GM21526 (cell line): ENCODE measurements around the gene PSKH1.
"Not testable (repeated sequence)": the region's sequence is repeated elsewhere in the genome, so short reads cannot be mapped to it uniquely, and the experiment has no call there.

Source experiments
- ATAC-seq: cut with Tn5 transposase; IDR thresholded peaks from one replicate; pipeline ENCODE4 v1.9.1; 2021; ENCODE audit warnings: moderate library complexity; ENCODE audit not compliant: unreplicated experiment, low FRiP score

PSKH1 gene

GRCh38 chr16:67936880-67937605 is 44.0 kb downstream of the PSKH1 start:
- ATAC-seq: peak; percentile 44

GRCh38 chr16:67937713-67938112 is 44.7 kb downstream of the PSKH1 start:
- not testable (repeated sequence) for ATAC-seq

- ATAC-seq: no peak
Observed at GRCh38 chr16:67939507-67940445, 46.7 kb downstream of the PSKH1 start.

- ATAC-seq: no peak
Observed at GRCh38 chr16:67940446-67941089, 47.5 kb downstream of the PSKH1 start.

GRCh38 chr16:67941469-67942199 is 48.6 kb downstream of the PSKH1 start:
- no peak for ATAC-seq

GRCh38 chr16:67942200-67942509 is 49.1 kb downstream of the PSKH1 start:
- no peak for ATAC-seq

- no peak for ATAC-seq
Observed at GRCh38 chr16:67942510-67943255, 49.6 kb downstream of the PSKH1 start.

- no peak for ATAC-seq
Observed at GRCh38 chr16:67943256-67943618, 50.2 kb downstream of the PSKH1 start.

GRCh38 chr16:67943619-67944504 is 50.8 kb downstream of the PSKH1 start, which contains the start of gene LCAT:
Gene LCAT (minus strand): TSS chr16:67944120. CDS start chr16:67944101, 19 bp downstream.
- no peak for ATAC-seq

GRCh38 chr16:67944690-67945391 is 51.8 kb downstream of the PSKH1 start:
- ATAC-seq: no peak

- no peak for ATAC-seq
Observed at GRCh38 chr16:67945392-67945933, 52.4 kb downstream of the PSKH1 start.

- ATAC-seq: no peak
Observed at GRCh38 chr16:67946128-67946569, 53.1 kb downstream of the PSKH1 start.

- no peak for ATAC-seq
Observed at GRCh38 chr16:67946966-67947558, 54.0 kb downstream of the PSKH1 start.

GRCh38 chr16:67948015-67948414 is 55.0 kb downstream of the PSKH1 start:
- ATAC-seq: no peak

GRCh38 chr16:67949645-67950044 is 56.6 kb downstream of the PSKH1 start:
- no peak for ATAC-seq

GRCh38 chr16:67950335-67950843 is 57.3 kb downstream of the PSKH1 start:
- no peak for ATAC-seq

- ATAC-seq: no peak
Observed at GRCh38 chr16:67951485-67951884, 58.4 kb downstream of the PSKH1 start.
